ENCODE measurements around the gene ST6GALNAC4.

Gene ST6GALNAC4

DNA sequence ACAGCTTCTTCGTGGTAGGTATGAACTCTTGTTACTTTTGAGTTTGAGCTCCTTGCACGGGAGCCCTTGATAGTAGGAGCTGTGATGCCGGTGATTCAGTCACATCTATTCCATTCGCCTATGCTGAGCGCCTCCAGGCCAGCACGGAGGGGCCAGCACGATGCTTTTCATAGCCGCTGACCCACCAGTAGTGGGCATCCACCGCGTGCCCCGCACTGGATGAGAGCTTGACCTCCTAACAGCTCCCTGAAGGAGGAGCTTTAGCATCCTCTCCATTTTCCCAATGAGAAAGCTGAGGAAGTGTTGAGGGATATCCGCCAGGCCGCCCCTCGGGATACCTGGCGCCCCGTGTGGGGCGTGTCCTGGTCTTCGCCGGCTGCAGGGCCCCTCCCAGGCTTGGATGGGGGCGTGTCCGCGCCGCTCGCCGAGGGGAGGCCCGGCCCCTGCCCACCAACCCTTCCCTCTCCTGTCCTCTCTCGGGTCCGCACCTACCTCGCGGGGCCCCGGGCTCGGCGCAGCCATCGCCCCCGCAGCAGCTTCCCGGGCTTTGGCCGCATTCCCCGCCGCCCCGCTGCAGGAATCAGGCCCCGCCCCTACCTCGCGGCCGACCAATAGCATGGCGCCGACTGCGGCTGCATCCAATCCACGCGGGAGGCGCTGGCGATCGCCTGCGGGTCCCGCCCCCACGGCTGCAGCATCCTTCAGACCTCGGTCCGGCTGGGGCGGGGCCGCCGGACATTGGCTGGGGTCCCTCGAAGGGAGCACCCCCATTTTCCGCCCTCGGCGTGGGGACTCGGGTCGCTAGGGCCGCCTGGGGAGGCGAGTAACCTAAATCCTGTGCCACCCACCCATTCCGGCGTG, 13.6 kb upstream of the ST6GALNAC4 start, which contains the start of gene PIP5KL1 (continued):
- TF ChIP-seq, protein P1, sequence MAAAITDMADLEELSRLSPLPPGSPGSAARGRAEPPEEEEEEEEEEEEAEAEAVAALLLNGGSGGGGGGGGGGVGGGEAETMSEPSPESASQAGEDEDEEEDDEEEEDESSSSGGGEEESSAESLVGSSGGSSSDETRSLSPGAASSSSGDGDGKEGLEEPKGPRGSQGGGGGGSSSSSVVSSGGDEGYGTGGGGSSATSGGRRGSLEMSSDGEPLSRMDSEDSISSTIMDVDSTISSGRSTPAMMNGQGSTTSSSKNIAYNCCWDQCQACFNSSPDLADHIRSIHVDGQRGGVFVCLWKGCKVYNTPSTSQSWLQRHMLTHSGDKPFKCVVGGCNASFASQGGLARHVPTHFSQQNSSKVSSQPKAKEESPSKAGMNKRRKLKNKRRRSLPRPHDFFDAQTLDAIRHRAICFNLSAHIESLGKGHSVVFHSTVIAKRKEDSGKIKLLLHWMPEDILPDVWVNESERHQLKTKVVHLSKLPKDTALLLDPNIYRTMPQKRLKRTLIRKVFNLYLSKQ (tag by site-specific recombination; IDR thresholded peaks at IDR 0.05; ENCODE audit: borderline replicate concordance), result no peak
- TF ChIP-seq ZNF121 (tag by site-specific recombination; IDR thresholded peaks at IDR 0.05) (no peak), ZNF707 (tag by site-specific recombination; IDR thresholded peaks at IDR 0.05) (no peak), ZNF624 (tag by site-specific recombination; IDR thresholded peaks at IDR 0.05) (no peak), ZNF354C (tag by site-specific recombination; IDR thresholded peaks at IDR 0.05; ENCODE audit: borderline replicate concordance, low read depth) (no peak), ZNF391 (tag by site-specific recombination; IDR thresholded peaks at IDR 0.05; ENCODE audit: borderline replicate concordance, low read depth) (no peak), ZNF677 (tag by site-specific recombination; IDR thresholded peaks at IDR 0.05) (no peak), ZBTB20 (tag by site-specific recombination; IDR thresholded peaks at IDR 0.05) (peak; percentile 100), ZNF510 (tag by site-specific recombination; IDR thresholded peaks at IDR 0.05; ENCODE audit: insufficient replicate concordance) (no peak), ZNF76 (tag by site-specific recombination; IDR thresholded peaks at IDR 0.05; ENCODE audit: borderline replicate concordance, low read depth) (0 out of 2 replicates have a peak, but pooled peaks have one; percentile 28), ZNF394 (tag by site-specific recombination; IDR thresholded peaks at IDR 0.05; ENCODE audit: borderline replicate concordance) (no peak), ZNF202 (tag by site-specific recombination; IDR thresholded peaks at IDR 0.05; ENCODE audit: borderline replicate concordance) (no peak), ZNF514 (tag by site-specific recombination; IDR thresholded peaks at IDR 0.05) (no peak), ZBTB1 (tag by site-specific recombination; IDR thresholded peaks at IDR 0.05) (no peak), ZNF302 (tag by site-specific recombination; IDR thresholded peaks at IDR 0.05; ENCODE audit: low read depth) (no peak), ZNF785 (tag by site-specific recombination; IDR thresholded peaks at IDR 0.05) (no peak)
- TF ChIP-seq, protein P2, sequence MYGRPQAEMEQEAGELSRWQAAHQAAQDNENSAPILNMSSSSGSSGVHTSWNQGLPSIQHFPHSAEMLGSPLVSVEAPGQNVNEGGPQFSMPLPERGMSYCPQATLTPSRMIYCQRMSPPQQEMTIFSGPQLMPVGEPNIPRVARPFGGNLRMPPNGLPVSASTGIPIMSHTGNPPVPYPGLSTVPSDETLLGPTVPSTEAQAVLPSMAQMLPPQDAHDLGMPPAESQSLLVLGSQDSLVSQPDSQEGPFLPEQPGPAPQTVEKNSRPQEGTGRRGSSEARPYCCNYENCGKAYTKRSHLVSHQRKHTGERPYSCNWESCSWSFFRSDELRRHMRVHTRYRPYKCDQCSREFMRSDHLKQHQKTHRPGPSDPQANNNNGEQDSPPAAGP (tag by site-specific recombination; IDR thresholded peaks at IDR 0.05), result peak; percentile 35; the same call in 1 of the 2 replicates
- TF ChIP-seq, protein P3, sequence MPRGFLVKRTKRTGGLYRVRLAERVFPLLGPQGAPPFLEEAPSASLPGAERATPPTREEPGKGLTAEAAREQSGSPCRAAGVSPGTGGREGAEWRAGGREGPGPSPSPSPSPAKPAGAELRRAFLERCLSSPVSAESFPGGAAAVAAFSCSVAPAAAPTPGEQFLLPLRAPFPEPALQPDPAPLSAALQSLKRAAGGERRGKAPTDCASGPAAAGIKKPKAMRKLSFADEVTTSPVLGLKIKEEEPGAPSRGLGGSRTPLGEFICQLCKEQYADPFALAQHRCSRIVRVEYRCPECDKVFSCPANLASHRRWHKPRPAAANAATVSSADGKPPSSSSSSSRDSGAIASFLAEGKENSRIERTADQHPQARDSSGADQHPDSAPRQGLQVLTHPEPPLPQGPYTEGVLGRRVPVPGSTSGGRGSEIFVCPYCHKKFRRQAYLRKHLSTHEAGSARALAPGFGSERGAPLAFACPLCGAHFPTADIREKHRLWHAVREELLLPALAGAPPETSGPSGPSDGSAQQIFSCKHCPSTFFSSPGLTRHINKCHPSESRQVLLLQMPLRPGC (tag by site-specific recombination; IDR thresholded peaks at IDR 0.05), result no peak
- TF ChIP-seq, protein P4, sequence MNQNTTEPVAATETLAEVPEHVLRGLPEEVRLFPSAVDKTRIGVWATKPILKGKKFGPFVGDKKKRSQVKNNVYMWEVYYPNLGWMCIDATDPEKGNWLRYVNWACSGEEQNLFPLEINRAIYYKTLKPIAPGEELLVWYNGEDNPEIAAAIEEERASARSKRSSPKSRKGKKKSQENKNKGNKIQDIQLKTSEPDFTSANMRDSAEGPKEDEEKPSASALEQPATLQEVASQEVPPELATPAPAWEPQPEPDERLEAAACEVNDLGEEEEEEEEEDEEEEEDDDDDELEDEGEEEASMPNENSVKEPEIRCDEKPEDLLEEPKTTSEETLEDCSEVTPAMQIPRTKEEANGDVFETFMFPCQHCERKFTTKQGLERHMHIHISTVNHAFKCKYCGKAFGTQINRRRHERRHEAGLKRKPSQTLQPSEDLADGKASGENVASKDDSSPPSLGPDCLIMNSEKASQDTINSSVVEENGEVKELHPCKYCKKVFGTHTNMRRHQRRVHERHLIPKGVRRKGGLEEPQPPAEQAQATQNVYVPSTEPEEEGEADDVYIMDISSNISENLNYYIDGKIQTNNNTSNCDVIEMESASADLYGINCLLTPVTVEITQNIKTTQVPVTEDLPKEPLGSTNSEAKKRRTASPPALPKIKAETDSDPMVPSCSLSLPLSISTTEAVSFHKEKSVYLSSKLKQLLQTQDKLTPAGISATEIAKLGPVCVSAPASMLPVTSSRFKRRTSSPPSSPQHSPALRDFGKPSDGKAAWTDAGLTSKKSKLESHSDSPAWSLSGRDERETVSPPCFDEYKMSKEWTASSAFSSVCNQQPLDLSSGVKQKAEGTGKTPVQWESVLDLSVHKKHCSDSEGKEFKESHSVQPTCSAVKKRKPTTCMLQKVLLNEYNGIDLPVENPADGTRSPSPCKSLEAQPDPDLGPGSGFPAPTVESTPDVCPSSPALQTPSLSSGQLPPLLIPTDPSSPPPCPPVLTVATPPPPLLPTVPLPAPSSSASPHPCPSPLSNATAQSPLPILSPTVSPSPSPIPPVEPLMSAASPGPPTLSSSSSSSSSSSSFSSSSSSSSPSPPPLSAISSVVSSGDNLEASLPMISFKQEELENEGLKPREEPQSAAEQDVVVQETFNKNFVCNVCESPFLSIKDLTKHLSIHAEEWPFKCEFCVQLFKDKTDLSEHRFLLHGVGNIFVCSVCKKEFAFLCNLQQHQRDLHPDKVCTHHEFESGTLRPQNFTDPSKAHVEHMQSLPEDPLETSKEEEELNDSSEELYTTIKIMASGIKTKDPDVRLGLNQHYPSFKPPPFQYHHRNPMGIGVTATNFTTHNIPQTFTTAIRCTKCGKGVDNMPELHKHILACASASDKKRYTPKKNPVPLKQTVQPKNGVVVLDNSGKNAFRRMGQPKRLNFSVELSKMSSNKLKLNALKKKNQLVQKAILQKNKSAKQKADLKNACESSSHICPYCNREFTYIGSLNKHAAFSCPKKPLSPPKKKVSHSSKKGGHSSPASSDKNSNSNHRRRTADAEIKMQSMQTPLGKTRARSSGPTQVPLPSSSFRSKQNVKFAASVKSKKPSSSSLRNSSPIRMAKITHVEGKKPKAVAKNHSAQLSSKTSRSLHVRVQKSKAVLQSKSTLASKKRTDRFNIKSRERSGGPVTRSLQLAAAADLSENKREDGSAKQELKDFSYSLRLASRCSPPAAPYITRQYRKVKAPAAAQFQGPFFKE (tag by site-specific recombination; IDR thresholded peaks at IDR 0.05; ENCODE audit: borderline replicate concordance), result no peak
- TF ChIP-seq, protein P5, sequence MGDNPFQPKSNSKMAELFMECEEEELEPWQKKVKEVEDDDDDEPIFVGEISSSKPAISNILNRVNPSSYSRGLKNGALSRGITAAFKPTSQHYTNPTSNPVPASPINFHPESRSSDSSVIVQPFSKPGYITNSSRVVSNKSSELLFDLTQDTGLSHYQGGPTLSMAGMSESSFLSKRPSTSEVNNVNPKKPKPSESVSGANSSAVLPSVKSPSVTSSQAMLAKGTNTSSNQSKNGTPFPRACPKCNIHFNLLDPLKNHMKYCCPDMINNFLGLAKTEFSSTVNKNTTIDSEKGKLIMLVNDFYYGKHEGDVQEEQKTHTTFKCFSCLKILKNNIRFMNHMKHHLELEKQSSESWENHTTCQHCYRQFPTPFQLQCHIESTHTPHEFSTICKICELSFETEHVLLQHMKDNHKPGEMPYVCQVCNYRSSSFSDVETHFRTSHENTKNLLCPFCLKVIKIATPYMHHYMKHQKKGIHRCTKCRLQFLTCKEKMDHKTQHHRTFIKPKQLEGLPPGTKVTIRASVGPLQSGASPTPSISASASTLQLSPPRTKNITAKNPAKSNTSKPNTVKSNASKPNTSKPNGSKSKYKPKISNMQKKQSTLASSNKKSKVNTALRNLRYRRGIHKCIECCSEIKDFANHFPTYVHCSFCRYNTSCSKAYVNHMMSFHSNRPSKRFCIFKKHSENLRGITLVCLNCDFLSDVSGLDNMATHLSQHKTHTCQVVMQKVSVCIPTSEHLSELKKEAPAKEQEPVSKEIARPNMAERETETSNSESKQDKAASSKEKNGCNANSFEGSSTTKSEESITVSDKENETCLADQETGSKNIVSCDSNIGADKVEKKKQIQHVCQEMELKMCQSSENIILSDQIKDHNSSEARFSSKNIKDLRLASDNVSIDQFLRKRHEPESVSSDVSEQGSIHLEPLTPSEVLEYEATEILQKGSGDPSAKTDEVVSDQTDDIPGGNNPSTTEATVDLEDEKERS (tag by site-specific recombination; IDR thresholded peaks at IDR 0.05), result no peak
- TF ChIP-seq, protein P6, sequence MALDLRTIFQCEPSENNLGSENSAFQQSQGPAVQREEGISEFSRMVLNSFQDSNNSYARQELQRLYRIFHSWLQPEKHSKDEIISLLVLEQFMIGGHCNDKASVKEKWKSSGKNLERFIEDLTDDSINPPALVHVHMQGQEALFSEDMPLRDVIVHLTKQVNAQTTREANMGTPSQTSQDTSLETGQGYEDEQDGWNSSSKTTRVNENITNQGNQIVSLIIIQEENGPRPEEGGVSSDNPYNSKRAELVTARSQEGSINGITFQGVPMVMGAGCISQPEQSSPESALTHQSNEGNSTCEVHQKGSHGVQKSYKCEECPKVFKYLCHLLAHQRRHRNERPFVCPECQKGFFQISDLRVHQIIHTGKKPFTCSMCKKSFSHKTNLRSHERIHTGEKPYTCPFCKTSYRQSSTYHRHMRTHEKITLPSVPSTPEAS (tag by site-specific recombination; IDR thresholded peaks at IDR 0.05), result no peak
- TF ChIP-seq, protein P7, sequence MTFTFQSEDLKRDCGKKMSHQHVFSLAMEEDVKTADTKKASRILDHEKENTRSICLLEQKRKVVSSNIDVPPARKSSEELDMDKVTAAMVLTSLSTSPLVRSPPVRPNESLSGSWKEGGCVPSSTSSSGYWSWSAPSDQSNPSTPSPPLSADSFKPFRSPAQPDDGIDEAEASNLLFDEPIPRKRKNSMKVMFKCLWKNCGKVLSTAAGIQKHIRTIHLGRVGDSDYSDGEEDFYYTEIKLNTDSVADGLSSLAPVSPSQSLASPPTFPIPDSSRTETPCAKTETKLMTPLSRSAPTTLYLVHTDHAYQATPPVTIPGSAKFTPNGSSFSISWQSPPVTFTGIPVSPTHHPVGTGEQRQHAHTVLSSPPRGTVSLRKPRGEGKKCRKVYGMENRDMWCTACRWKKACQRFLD (tag by site-specific recombination; IDR thresholded peaks at IDR 0.05), result no peak
